ENCODE data around the gene LY6G5C. TPM values are rescaled to one million over a fixed set of nuclear protein-coding genes. Genes with fewer than 3 reads are reported as not detected.
A peak's percentile ranks its signal among the peaks of the same experiment; 100 is the strongest.

LY6G5C gene
- total RNA-seq, 1 donor from 2014 or later = 1.8 TPM

DNA sequence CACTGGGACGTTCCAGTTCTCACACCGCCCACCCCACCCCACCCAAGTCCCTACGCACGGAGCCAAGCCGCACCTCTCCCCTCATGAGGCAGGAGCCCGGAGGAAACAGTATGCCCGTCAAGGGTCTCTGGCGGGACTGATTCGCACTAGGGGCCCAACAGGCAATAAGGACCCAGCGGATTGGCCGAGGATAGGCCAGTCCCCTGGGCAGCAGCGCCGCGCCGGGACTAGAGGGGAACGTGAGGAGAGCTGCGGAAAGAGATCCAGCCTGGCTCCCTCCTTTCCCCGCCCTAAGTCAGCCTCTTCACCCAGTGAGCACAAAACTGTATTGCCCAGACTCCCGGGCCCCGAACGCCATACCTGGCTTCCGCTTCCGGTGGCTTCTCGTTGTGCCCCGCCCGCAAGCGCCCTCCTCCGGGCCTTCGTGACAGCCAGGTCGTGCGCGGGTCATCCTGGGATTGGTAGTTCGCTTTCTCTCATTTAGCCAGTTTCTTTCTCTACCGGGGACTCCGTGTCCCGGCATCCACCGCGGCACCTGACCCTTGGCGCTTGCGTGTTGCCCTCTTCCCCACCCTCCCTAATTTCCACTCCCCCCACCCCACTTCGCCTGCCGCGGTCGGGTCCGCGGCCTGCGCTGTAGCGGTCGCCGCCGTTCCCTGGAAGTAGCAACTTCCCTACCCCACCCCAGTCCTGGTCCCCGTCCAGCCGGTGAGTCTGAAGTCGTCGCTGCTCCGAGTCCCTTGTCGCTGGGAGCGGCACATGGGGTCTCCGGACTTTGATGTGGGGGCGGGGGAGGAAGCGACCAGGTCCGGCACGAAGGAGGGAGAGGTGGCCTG, 15.1 kb downstream of the LY6G5C start, which contains the start of gene CSNK2B:
TSS of gene CSNK2B (plus strand) at position 580 of the 836 bp plus-strand sequence. CDS start 752 bp downstream, outside the sequence.
- ATAC-seq = peak; percentile 90
- peak; percentile 99 for DNase-seq
- intact Hi-C loops (cut with micrococcal nuclease) = no loop called here

DNA sequence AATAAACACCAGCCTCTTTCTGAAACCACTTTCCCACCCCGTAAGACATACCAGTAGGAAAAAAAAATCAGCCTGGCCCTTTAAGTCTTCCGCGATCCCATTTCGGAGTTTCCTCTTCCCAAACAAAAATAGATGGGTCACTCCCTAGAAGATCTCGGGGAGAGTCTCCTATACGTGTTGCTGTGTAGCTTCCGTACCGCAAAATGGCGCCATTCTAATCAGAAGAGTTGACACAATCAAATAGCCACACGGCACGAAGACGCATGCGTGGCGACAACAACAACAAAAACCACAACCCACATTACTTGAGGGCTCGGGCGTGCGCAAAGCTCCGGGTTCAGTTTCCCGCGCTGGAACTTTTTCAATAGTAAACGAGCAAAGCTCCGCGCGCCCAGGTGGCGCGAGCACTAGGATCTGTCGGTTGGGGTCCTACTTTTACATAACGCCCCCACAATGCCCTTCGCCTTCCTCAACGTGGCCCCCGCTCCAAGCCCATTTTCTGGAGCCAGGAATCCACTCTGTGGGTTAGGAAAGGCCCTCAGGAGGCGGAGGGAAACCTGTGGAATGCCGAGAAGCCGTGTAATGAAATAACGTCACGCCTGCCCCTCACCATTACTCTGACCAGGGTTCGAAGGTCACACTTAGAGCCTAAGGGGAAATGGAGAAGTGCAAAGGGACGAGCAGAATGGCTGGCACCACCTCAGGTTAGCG, 15.9 kb downstream of the LY6G5C start, which contains the start of gene GPANK1:
TSS of gene GPANK1 (minus strand) at position 208 of the 711 bp plus-strand sequence. CDS start 519 bp downstream, outside the sequence.
- intact Hi-C loops (cut with micrococcal nuclease) = no loop called here

DNA sequence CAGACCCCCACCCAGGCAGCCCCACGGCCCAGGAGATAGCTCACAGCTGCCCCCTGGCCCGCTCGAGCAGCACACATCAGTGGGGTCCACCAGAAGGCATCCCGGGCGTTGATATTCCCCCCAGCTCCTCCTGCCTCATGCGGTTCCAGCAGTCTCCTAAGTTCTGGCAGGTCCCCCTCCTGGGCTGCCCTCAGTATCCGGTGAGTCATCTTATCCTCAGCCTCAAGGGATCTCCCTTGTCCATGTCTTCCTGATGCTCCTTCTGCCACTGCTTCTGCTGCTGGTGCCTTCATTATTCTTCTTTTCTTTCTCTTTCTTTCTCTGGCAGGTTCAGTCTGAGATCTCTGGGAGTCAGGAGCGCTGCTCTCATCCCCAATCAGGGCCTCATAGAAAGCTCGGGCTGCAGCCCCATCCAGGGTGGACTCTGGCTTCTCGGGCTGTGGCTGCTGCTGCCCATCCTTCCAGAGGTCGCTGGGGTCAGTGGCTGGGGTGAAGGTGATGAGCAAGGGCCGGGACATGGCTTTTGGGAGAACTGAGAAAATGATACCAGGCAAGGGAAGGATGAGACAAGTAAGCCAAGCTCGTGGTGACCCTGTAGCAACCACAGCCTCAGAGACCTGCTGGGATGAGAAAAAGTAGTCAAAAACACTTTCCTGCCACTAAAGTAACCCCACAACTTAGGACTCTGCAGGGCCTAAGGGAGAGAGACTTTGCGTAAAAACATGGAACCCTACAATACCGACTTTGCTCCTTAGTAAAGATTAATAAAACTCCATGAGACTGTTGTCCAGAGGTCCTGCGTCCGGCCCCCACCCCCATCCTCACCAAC, 16.7 kb downstream of the LY6G5C start:
- ATAC-seq (no peak), DNase-seq (no peak)
- intact Hi-C loops (cut with micrococcal nuclease) = no loop called here

More for the DNA sequence above, 15.9 kb downstream of the LY6G5C start, which contains the start of gene GPANK1:
- DNase-seq (peak; percentile 93), ATAC-seq (peak; percentile 75)

DNA sequence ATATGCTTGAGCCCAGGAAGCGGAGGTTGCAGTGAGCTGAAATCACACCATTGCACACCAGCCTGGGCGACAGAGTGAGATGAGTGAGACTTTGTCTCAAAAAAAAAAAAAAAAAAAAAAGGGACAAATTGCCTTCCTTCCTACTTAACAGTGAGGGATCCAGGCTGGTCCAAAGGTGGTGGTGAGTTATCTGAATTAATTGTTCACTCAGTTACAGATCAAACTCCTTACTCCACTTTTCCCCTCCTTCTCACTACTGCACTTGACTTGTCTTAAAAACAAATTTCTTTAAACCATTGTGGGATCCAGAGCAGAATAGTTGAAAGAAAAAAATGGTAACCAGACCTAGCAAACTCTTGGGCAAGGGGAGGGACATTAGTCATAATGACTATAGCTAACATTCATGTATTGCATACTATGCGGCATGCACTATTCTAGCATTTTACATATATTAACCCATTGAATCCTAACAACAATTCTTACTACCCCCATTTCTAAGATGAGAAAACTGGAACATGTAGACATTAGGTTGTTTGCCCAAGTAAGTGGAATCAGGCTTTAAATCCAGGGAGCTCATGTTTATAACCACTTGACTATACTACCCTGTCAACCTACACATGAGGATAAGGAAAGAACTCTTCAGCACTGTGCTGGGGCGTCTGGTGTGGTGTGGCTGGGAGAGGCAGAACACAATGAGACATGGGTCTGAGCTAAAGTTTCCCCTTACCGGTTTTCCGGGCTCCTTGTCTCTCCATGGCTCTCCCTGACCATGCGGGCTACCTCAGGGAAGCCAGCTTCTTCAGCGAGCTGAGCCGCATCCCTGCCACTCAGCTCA, 17.5 kb downstream of the LY6G5C start:
- DNase-seq (no peak), ATAC-seq (no peak)
- intact Hi-C loops (cut with micrococcal nuclease) = no loop called here

DNA sequence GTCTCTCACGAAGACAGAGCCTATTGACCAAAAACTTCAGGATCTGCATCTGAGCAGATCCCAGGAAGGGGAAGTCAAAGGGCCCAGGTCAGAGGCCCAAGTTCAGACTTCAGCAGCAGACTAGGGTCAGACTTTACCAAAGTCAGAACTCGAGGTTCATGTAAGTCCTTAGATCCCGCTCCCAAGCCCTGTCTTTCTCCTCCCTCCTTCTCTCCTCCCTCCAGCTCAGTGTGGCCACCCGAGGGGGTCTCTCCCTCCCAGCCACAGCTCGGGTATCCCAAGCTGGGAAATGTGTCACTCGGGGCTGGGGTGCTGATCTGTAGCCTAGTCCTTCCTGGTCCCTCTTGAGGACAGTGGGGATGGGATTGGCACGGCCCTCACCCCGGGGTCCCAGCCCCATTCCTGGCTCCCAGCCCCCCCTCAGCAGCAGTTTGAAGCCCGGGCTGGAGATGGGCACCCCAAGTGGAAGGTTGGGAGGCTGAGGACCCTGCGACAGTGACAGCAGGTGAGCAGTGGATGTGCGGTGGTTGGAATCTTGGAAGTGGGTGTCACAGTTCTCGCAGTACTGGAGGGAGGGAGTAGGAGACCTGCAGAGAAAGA, 18.6 kb downstream of the LY6G5C start:
- intact Hi-C loops (cut with micrococcal nuclease) = no loop called here
- ATAC-seq = no peak
- DNase-seq = no peak

DNA sequence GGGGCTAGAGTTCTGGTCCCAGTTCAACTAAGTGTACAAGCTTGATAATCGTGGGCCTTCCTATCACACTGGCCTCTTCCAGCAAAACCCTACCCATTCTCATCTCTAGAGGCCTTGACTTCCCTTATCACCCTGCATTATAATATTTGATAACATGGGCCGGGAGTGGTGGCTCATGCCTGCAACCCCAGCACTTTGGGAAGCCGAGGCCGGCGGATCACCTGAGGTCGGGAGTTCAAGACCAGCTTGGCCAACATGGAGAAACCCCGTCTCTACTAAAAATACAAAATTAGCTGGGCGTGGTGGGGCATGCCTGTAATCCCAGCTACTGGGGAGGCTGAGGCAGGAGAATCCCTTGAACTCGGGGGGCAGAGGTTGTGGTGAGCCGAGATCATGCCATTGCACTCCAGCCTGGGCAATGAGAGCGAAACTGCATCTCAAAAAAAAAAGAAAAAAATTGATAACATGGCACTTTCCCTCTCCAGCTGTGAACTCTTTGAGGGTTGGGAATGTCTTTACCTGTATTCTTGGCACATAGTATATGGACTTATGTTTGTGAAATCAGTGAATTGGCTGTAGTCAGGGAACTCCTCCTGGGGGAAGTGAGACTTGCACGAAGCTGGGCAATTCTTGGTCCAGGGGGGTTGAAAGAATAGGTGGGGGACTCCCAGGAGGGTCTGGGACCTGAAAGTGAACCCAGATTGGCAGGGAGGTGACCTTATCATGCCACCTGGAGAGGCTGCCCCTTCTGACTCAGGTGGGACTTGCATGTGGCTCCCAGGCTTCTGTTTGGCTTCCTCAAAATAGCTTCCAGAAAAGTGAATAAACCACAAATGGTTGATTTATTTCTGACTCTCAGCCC, 19.4 kb downstream of the LY6G5C start:
- intact Hi-C loops (cut with micrococcal nuclease) = no loop called here
- no peak for ATAC-seq
- no peak for DNase-seq

DNA sequence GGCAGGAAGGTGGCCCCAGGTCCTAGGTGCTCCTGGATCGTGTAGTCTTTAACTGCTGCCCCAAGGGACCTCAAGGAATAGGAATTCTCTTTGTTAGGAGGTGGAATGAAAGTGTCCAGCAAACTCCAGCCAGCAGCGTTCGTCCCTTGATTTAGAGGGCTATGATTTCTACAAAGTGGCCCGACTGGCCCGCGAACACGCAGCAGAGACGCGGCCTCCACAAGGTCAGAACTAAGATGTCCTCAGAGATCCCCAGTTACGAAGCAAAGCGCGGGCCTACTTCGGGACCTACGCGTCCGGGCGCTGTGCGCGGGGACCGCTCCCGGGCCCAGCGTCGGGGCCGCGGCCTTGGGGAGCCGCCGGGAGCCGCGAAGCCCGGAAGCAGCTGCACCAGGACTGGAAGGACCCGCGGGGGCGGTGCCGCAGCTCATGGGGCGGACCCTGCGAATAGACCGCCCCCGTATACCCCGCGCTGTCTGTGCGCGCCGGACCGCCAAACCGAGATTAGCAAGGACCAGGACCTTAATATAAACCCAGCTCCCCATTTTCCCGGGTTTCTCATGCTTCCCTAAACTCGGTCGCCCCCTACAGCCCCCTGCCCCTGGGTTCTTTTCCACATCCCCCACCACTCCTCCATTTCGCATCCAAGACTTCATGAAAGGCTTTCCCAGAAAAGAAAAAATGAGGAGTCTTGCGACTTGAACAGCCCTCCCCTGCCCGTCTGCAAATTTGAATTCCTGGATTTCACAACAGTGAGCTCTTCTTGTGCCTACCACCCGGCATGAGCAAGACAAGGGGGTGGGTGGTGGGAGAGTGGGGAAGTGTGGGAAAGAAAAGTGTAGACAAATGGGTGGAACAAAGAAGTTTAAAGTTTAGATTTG, 20.2 kb downstream of the LY6G5C start, which contains the start of gene C6orf47:
TSS of gene C6orf47 (minus strand) at position 398 of the 881 bp plus-strand sequence. CDS start 831 bp downstream, outside the sequence.
- intact Hi-C loops (cut with micrococcal nuclease) = no loop called here
- ATAC-seq (peak; percentile 79), DNase-seq (peak; percentile 94)

DNA sequence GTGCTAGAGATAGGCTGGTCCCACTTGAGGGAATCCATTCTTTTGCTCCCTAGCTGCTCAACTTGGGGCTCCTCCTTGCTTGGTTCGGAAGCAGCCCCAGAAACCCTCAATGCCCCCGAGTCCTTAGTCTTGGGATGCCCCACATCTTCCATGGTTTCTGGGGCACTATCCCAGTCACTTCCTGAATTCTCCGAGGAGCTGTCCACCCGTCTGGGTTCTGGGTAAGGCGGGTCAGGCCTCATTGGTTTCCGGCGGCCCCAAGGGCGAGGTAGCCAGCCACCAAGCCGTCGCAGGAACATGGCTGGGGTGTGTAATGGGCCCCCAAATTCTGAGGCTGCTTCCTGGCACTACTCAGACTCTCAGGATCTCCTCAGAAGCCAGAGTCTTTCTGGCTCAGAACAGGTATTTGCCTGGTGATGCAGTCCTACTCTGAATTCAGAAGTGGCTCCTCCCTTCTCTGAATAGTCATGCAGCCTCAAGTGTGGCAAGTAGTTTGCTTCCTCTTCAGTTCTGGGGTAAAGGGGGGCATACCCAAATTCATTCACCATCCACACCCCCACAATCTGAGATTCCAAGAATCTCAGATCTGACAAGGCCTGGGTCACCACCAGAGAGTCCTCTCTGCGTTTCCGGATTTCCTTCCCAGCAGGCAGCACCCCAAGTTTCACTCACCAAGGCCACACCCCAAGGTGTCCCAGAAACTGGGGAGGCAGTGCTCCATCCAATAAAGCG, 21.1 kb downstream of the LY6G5C start:
- intact Hi-C loops (cut with micrococcal nuclease) = no loop called here

DNA sequence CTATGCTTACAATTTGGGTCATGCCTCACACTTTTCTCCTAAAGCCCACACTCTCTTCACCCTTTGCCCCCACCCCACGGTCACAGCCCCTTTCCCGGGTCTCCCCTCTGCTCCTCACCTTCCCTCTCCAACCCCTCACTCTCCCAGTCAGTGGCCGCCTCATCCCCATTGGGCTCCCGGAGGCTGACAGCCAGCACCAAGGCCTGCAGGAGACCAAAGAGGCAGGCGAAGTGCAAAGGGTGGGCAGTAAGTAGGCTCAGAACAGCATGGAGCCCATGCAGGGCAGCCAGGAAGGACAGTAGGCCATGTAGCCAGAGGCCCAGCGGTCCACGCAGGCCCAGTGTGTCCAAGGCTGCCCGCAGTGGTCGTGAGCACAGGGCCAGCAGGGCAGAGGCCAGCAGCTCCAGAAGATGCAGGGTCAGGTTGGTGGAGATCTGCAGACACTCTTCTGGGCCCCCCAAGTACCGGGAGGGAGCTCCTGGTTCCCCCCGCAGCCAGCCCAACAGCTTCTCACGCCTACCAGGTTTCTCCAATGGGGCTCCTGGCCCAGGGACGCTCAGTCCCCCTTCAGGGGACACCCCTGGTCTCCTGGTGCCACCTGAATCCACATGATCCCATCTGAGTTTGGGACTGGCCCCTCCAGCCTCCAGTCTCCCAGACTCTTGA, 21.8 kb downstream of the LY6G5C start:
- ATAC-seq (no peak), DNase-seq (no peak)
- intact Hi-C loops (cut with micrococcal nuclease) = no loop called here

More for the DNA sequence above, 21.1 kb downstream of the LY6G5C start:
- DNase-seq = no peak
- peak; percentile 2 for ATAC-seq

DNA sequence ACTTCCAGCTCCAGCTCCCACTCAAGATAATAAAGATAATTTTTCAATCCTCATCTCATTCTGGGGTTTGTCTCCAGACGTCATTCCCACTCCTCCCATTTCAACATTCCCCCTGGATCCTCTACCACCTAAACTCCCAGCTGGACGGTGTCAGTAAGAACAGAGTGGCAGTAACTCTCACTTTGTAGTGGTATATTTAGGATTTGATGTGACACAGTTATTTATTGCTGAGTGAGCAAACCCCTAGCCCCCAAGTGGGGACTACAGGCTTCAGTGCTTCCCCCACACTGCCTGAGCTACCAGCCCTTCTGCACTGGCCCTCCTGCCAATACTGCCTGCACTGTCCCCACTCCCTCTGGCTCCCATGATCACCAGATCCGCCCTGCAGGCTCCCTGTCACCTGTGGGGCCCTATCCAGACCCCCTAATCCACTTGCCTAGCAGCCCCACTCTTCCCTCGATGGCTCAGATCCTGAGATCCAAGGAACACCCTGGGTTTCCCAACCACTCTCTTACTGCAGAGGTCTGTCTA, 22.6 kb downstream of the LY6G5C start:
- no peak for DNase-seq
- ATAC-seq = no peak
- intact Hi-C loops (cut with micrococcal nuclease) = no loop called here

DNA sequence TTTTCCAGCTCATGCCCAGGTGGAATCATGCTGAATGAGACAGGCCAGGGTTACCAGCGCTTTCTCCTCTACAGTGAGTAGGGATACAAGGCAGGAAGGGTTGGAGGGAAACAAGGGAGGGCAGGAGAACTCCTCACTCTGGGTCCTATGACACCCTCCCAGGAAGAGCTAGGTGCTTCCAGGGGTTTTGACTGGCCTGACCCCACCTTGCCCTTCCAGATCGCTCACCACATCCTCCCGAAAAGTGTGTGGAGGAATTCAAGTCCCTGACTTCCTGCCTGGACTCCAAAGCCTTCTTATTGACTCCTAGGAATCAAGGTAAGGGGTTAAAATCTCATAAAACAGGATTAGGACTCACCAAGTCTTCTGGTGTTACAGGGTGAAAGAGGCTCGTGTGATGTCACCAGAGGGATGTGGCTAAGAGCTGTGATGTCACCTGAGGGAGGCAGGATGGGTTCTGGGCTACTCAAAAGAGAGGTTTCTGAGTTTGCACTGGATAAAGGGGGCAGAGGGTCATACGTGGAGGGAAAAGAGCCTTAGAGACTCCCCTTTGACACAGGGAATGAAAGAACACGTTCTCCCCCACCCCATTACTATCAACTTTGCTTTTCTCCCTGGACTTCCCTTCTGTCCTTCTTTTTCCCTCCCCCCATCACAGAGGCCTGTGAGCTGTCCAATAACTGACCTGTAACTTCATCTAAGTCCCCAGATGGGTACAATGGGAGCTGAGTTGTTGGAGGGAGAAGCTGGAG, 23.3 kb downstream of the LY6G5C start:
- intact Hi-C loops (cut with micrococcal nuclease) = no loop called here
- no peak for DNase-seq
- no peak for ATAC-seq

DNA sequence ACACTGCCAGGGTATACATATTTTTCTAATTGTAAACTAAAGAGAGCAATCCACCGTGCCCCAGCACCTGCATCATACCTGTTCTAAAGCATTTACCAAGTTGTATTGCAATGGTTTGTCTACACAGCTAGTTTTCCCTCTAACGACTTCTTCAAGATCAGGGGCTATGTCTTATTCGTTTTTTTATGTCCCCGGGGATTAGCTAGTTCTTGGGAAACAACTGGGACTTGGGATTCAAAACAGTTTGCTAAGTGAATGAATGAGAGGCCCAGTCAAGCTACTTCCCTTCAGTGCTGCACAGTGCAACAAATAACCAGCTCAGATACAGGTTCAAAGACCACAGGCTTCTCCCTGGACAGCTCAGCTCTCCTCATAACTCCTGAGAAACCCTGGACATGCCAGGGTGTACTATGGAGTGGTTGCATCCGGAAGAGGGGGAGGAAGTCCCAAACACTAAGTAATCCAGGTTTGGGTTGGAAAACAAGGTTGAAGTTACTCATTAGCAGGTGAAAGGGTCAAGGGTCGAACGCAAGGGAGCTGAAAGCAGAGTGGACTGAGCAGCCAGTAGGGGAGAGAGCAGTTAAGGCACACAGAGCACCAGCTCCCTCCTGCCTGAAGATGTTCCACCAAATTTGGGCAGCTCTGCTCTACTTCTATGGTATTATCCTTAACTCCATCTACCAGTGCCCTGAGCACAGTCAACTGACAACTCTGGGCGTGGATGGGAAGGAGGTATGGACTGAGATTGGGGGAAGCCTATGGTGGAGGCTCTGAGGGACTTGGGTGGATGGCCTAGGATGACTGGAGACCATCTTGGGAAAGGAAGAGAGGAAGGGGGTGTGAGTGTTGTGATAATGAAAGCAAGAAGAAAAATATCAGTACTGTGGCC, 25.3 kb downstream of the LY6G5C start, which contains the start of gene APOM:
TSS of gene APOM (plus strand) at position 546 of the 889 bp plus-strand sequence. CDS start at position 619, 73 bp downstream.
- intact Hi-C loops (cut with micrococcal nuclease) = no loop called here
- ATAC-seq (no peak), DNase-seq (no peak)
